Measurements from ENCODE around the gene SEC14L3. TPM values are rescaled to one million over a fixed set of nuclear protein-coding genes. Genes with fewer than 3 reads are reported as not detected.

Gene SEC14L3
- total RNA-seq, 1 experiment from 2014 or later = not detected

DNA sequence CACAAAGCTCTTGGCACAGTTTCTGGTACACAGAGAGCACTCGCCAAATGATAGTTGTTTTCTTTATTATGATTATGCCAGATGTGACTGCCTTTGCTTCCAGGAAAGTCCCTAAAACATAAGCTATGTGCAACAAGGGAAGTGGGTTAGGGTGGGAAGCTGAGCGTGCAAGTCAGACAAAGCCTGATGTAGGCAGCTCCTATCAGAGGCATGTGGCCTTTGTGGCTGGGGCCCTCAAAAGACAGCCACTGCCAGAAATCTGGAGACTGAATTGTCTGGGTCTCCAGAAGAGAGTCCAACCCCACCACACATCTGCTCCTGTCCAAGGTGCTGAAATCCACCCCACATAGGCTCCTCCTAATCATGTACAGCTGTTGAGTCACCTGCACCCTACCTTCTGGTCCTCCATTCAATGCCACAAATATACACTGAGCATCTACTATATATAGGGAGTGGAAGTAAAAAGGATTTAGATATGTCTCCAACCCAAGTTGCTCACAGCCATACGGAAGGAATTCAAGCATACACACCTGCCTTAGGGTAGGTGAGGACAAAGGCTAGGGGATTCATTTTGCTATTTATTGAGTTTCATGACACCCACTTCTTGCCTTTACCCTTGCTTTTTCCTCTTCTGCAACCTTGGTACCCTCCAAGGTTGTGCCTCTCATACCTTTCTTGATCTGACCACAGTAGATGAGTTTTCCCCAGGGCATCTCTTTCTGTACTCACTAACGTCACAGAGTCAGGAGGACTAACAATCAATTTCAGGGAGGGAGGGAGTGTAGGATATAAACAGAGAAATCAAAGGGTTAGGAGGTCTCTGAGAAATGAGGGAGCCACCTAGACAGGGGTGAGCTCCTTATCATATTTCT lies 12.4 kb downstream of the SEC14L3 start:
- BruUV-seq (replicated peaks) = no TSS peak
- H3K4me3 Mint-ChIP-seq (ENCODE audit: unreplicated experiment) = no peak overlapping the region

DNA sequence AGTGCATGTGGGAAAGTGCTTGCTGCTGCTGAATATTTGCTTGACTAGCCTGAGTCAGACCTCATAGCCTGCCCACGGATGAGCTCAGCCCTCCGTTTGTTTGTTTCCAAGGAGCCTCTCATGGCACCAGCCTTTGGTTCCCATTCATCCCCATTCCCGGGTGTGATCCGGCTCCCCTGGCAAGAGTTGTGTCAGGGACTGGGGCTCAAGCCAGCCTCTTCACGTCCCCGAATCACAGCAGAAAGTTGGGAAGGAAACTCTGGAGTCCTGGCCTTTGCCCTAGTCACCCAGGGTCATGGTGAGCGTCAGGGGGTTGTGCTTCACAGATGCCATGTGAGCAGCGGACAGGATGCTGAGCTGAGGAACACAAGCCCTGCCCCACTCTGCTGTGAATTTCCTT lies 13.8 kb downstream of the SEC14L3 start:
- no peaks in the 10 kb centered on the region for H3K36me3 Mint-ChIP-seq (ENCODE audit: insufficient read depth, unreplicated experiment)
- no peak overlapping the region for H3K4me3 Mint-ChIP-seq (ENCODE audit: unreplicated experiment)
- H3K27ac Mint-ChIP-seq (ENCODE audit: unreplicated experiment) = no peak overlapping the region
- Histone ChIP-seq H3K36me3 (ENCODE audit: control insufficient read depth, insufficient read depth, low read length) (no peaks in the 10 kb centered on the region), H3K9me3 (no peaks in the 10 kb centered on the region), H3K27me3 (replicated peaks; ENCODE audit: control insufficient read depth, insufficient read depth, low read length) (no peaks in the 10 kb centered on the region), H3K4me3 (ENCODE audit: low read depth, low read length) (no peak overlapping the region), H3K4me1 (no peaks in the 10 kb centered on the region)
- TF ChIP-seq, protein P1, sequence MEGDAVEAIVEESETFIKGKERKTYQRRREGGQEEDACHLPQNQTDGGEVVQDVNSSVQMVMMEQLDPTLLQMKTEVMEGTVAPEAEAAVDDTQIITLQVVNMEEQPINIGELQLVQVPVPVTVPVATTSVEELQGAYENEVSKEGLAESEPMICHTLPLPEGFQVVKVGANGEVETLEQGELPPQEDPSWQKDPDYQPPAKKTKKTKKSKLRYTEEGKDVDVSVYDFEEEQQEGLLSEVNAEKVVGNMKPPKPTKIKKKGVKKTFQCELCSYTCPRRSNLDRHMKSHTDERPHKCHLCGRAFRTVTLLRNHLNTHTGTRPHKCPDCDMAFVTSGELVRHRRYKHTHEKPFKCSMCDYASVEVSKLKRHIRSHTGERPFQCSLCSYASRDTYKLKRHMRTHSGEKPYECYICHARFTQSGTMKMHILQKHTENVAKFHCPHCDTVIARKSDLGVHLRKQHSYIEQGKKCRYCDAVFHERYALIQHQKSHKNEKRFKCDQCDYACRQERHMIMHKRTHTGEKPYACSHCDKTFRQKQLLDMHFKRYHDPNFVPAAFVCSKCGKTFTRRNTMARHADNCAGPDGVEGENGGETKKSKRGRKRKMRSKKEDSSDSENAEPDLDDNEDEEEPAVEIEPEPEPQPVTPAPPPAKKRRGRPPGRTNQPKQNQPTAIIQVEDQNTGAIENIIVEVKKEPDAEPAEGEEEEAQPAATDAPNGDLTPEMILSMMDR (IDR thresholded peaks at IDR 0.05; ENCODE audit: insufficient read depth in 1 of 2, low read depth in 1 of 2, low read length in 1 of 2, severe bottlenecking in 1 of 2, unreplicated experiment in 1 of 2) = no peak
- no peaks in the 10 kb centered on the region for H3K4me1 Mint-ChIP-seq (ENCODE audit: low read depth, unreplicated experiment)
- ChIA-PET POLR2A (no interaction called here), CTCF (no interaction called here)
- intact Hi-C loops (cut with micrococcal nuclease; ENCODE audit: unreplicated experiment) = no loop called here
- no peaks in the 10 kb centered on the region for H3K9me3 Mint-ChIP-seq (ENCODE audit: unreplicated experiment)
- no peaks in the 10 kb centered on the region for H3K27me3 Mint-ChIP-seq (ENCODE audit: insufficient read depth, unreplicated experiment)
- no TSS peak for BruUV-seq (replicated peaks)
- DNase-seq = no peak

More for the DNA sequence above, 12.4 kb downstream of the SEC14L3 start:
- H3K36me3 ChIP-seq (ENCODE audit: control insufficient read depth, insufficient read depth, low read length) = no peaks in the 10 kb centered on the region
- Mint-ChIP-seq H3K4me1 (ENCODE audit: low read depth, unreplicated experiment) (no peaks in the 10 kb centered on the region), H3K27me3 (ENCODE audit: insufficient read depth, unreplicated experiment) (no peaks in the 10 kb centered on the region), H3K27ac (ENCODE audit: unreplicated experiment) (no peak overlapping the region), H3K9me3 (ENCODE audit: unreplicated experiment) (no peaks in the 10 kb centered on the region), H3K36me3 (ENCODE audit: insufficient read depth, unreplicated experiment) (no peaks in the 10 kb centered on the region)
- H3K27me3 ChIP-seq (replicated peaks; ENCODE audit: control insufficient read depth, insufficient read depth, low read length) = no peaks in the 10 kb centered on the region
- DNase-seq = peak; percentile 53 to 56
- no peaks in the 10 kb centered on the region for H3K9me3 ChIP-seq
- H3K4me3 ChIP-seq (ENCODE audit: low read depth, low read length) = no peak overlapping the region
- TF ChIP-seq, protein P1 (IDR thresholded peaks at IDR 0.05; ENCODE audit: insufficient read depth in 1 of 2, low read depth in 1 of 2, low read length in 1 of 2, severe bottlenecking in 1 of 2, unreplicated experiment in 1 of 2) = no peak
- intact Hi-C loops (cut with micrococcal nuclease; ENCODE audit: unreplicated experiment) = no loop called here
- POLR2A ChIA-PET = interaction anchor here (0.5 kb wide), 1 partner anchor 37 kb away, joined by 6 read pairs; no protein-coding TSS in a partner anchor
- no peaks in the 10 kb centered on the region for H3K4me1 ChIP-seq
- CTCF ChIA-PET = no interaction called here

DNA sequence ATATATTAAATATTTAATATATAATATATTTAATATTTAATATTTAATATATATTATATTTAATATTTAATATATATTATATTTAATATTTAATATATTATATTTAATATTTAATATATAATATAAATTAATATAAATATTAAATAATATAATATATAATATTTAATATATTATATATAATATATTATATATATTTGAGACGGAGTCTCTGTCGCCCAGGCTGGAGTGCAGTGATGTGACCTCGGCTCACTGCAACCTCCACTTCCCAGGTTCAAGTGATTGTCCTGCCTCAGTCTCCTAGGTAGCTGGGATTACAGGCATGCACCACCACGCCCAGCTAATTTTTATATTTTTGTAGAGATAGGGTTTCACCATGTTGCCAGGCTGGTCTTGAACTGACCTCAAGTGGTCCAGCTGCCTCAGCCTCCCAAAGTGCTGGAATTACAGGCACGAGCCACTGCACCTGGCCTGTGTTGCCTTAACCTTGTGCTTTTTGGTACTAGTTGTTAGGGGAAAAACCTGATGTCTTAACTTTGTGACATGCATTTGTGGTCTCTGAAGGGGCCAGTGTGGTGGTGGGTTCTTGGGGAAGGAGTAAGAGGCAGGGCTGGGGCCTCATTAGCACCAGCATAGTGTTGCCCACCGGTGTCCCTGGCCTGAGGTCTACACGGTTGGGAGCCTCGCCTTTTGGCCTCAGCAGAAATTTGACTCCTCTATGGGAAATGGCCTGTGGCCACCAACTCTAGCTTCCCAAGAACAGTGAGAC lies 16.6 kb downstream of the SEC14L3 start:
- no TSS peak for BruUV-seq (replicated peaks)
- CTCF ChIA-PET = no interaction called here

More for the DNA sequence above, 16.6 kb downstream of the SEC14L3 start:
- Mint-ChIP-seq H3K9me3 (ENCODE audit: unreplicated experiment) (no peaks in the 10 kb centered on the region), H3K4me3 (ENCODE audit: unreplicated experiment) (no peak overlapping the region), H3K27me3 (ENCODE audit: insufficient read depth, unreplicated experiment) (no peaks in the 10 kb centered on the region), H3K4me1 (ENCODE audit: low read depth, unreplicated experiment) (peaks cover 12% of the 10 kb centered on the region), H3K36me3 (ENCODE audit: insufficient read depth, unreplicated experiment) (peaks cover 6% of the 10 kb centered on the region), H3K27ac (ENCODE audit: unreplicated experiment) (no peak overlapping the region)
- TF ChIP-seq, protein P1 (IDR thresholded peaks at IDR 0.05; ENCODE audit: insufficient read depth in 1 of 2, low read depth in 1 of 2, low read length in 1 of 2, severe bottlenecking in 1 of 2, unreplicated experiment in 1 of 2) = no peak
- Histone ChIP-seq H3K9me3 (no peaks in the 10 kb centered on the region), H3K4me1 (peaks cover 13% of the 10 kb centered on the region), H3K4me3 (ENCODE audit: low read depth, low read length) (no peak overlapping the region), H3K36me3 (ENCODE audit: control insufficient read depth, insufficient read depth, low read length) (no peaks in the 10 kb centered on the region), H3K27me3 (replicated peaks; ENCODE audit: control insufficient read depth, insufficient read depth, low read length) (no peaks in the 10 kb centered on the region)
- DNase-seq = no peak
- POLR2A ChIA-PET = no interaction called here
- intact Hi-C loops (cut with micrococcal nuclease; ENCODE audit: unreplicated experiment) = no loop called here
